ENCODE results near the gene SPRED1.
"Not testable (repeated sequence)": the region's sequence is repeated elsewhere in the genome, so short reads cannot be mapped to it uniquely, and the experiment has no call there.

SPRED1 gene

GRCh38 chr15:38271144-38271543 lies 18.5 kb downstream of the SPRED1 start:
- Histone ChIP-seq H3K27ac (no peak overlapping the region), H3K4me1 (ENCODE audit: control insufficient read depth in 1 of 2, insufficient read depth in 1 of 2, low read depth in 1 of 2, low read length in 1 of 2) (no peaks in the 10 kb centered on the region), H3K27me3 (no peaks in the 10 kb centered on the region), H3K36me3 (no peaks in the 10 kb centered on the region), H3K4me3 (ENCODE audit: low read depth in 1 of 2, low read length in 1 of 2) (no peak overlapping the region), H3K9me3 (no peaks in the 10 kb centered on the region)
- no peak for TF ChIP-seq CTCF (IDR thresholded peaks at IDR 0.05)

DNA sequence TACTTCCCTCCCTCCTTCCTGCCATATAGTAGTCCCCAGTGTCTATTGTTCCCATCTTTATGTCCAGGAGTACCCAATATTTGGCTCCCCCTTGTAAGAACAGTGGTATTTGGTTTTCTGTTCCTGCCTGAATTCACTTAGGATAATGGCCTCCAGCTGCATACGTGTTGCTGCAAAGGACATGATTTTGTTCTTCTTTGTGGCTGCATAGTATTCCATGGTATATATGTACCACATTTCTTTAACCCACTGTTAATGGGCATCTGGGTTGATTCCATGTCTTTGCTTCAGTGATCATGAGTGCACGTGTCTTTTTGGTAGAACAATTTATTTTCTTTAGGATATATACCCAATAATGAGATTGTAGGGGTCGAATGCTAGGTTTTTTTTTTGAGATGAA lies 19.3 kb downstream of the SPRED1 start:
- no peak overlapping the region for H3K27ac ChIP-seq
- no peaks in the 10 kb centered on the region for H3K36me3 ChIP-seq
- no peak overlapping the region for H3K4me3 ChIP-seq (ENCODE audit: low read depth in 1 of 2, low read length in 1 of 2)
- no peak for TF ChIP-seq CTCF (IDR thresholded peaks at IDR 0.05)
- no peaks in the 10 kb centered on the region for H3K4me1 ChIP-seq (ENCODE audit: control insufficient read depth in 1 of 2, insufficient read depth in 1 of 2, low read depth in 1 of 2, low read length in 1 of 2)
- no peaks in the 10 kb centered on the region for H3K27me3 ChIP-seq
- no peaks in the 10 kb centered on the region for H3K9me3 ChIP-seq

- not testable (repeated sequence) for H3K27ac ChIP-seq; H3K4me1 ChIP-seq (ENCODE audit: control insufficient read depth in 1 of 2, insufficient read depth in 1 of 2, low read depth in 1 of 2, low read length in 1 of 2); H3K9me3 ChIP-seq; H3K27me3 ChIP-seq; H3K4me3 ChIP-seq (ENCODE audit: low read depth in 1 of 2, low read length in 1 of 2); H3K36me3 ChIP-seq
Observed at GRCh38 chr15:38272431-38272830, 19.8 kb downstream of the SPRED1 start.

DNA sequence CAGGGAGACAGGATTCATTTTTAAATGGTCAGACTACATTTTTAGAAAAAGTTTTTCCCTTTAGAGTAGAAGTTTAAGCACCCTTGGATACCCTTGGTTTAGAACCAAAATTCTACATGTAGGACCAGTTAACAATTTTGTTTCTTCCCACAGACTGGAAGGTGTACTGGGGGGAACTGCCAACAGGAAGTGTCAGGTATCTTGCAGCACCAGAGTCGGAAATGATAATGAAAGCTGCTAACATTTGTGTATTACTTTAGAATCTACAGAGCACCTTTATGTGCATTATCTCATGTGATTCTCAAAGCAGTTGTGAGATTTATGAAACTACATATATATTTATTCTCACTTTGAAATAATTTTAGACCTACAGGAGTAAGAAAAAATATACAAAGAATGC lies 21.5 kb downstream of the SPRED1 start:
- TF ChIP-seq CTCF (IDR thresholded peaks at IDR 0.05): no peak
- no peak overlapping the region for H3K4me3 ChIP-seq (ENCODE audit: low read depth in 1 of 2, low read length in 1 of 2)
- H3K4me1 ChIP-seq (ENCODE audit: control insufficient read depth in 1 of 2, insufficient read depth in 1 of 2, low read depth in 1 of 2, low read length in 1 of 2): no peaks in the 10 kb centered on the region

GRCh38 chr15:38275959-38276358 lies 23.3 kb downstream of the SPRED1 start:
- Histone ChIP-seq H3K36me3 (no peaks in the 10 kb centered on the region), H3K9me3 (no peaks in the 10 kb centered on the region), H3K4me1 (ENCODE audit: control insufficient read depth in 1 of 2, insufficient read depth in 1 of 2, low read depth in 1 of 2, low read length in 1 of 2) (no peaks in the 10 kb centered on the region), H3K4me3 (ENCODE audit: low read depth in 1 of 2, low read length in 1 of 2) (no peak overlapping the region), H3K27ac (no peak overlapping the region), H3K27me3 (no peaks in the 10 kb centered on the region)
- no peak for TF ChIP-seq CTCF (IDR thresholded peaks at IDR 0.05)

More for the DNA sequence above, 21.5 kb downstream of the SPRED1 start:
- Histone ChIP-seq H3K27ac (no peak overlapping the region), H3K9me3 (no peaks in the 10 kb centered on the region), H3K36me3 (no peaks in the 10 kb centered on the region), H3K27me3 (no peaks in the 10 kb centered on the region)

- H3K36me3 ChIP-seq, H3K27ac ChIP-seq, H3K27me3 ChIP-seq: not testable (repeated sequence)
Observed at GRCh38 chr15:38277281-38277680, 24.6 kb downstream of the SPRED1 start.

DNA sequence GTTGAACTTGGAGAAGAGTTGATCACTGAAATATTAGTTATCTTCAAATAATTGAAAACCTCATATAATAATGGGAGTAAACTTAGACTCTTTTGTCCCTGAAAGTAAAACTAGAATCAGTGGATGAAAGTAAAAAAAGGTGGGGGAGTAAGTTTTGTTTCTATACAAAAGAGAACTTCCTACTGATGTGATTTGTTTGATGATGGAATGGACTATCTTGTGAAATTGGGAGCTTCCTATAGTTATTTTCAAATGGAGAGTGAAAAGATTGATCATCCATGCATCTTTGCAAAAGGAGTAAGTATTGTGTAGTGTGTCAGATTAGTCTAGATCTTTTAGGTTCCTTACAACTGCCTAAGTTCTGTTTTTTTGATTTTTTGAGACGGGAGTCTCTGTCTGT lies 28.4 kb downstream of the SPRED1 start:
- H3K36me3 ChIP-seq: no peaks in the 10 kb centered on the region
- no peaks in the 10 kb centered on the region for H3K27me3 ChIP-seq
- H3K4me3 ChIP-seq (ENCODE audit: low read depth in 1 of 2, low read length in 1 of 2): no peak overlapping the region
- no peak for TF ChIP-seq CTCF (IDR thresholded peaks at IDR 0.05)
- no peaks in the 10 kb centered on the region for H3K9me3 ChIP-seq
- H3K27ac ChIP-seq: no peak overlapping the region
- no peaks in the 10 kb centered on the region for H3K4me1 ChIP-seq (ENCODE audit: control insufficient read depth in 1 of 2, insufficient read depth in 1 of 2, low read depth in 1 of 2, low read length in 1 of 2)

More at GRCh38 chr15:38277281-38277680, 24.6 kb downstream of the SPRED1 start:
- H3K4me3 ChIP-seq (ENCODE audit: low read depth in 1 of 2, low read length in 1 of 2); H3K9me3 ChIP-seq; H3K4me1 ChIP-seq (ENCODE audit: control insufficient read depth in 1 of 2, insufficient read depth in 1 of 2, low read depth in 1 of 2, low read length in 1 of 2): not testable (repeated sequence)
